Measurements from ENCODE around the gene ATP1B1. TPM values are rescaled to one million over a fixed set of nuclear protein-coding genes. Genes with fewer than 3 reads are reported as not detected.

The ATP1B1 gene
- total and polyA plus RNA-seq, 2 of the 13 experiments (the other 11 are each of a cell fraction or from before 2014, with no cell fraction given): 134 to 135 TPM

- TF ChIP-seq, protein P1, sequence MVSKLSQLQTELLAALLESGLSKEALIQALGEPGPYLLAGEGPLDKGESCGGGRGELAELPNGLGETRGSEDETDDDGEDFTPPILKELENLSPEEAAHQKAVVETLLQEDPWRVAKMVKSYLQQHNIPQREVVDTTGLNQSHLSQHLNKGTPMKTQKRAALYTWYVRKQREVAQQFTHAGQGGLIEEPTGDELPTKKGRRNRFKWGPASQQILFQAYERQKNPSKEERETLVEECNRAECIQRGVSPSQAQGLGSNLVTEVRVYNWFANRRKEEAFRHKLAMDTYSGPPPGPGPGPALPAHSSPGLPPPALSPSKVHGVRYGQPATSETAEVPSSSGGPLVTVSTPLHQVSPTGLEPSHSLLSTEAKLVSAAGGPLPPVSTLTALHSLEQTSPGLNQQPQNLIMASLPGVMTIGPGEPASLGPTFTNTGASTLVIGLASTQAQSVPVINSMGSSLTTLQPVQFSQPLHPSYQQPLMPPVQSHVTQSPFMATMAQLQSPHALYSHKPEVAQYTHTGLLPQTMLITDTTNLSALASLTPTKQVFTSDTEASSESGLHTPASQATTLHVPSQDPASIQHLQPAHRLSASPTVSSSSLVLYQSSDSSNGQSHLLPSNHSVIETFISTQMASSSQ (IDR thresholded peaks at IDR 0.05; ENCODE audit: low read depth): no peak
- TF ChIP-seq, protein P1 (CRISPR knock-in tag; IDR thresholded peaks at IDR 0.05; ENCODE audit: borderline replicate concordance): peak; percentile 32; the same call in 1 of the 2 replicates
- peak; percentile 59; the same call in 1 of the 2 replicates for TF ChIP-seq FOXA3 (CRISPR knock-in tag; IDR thresholded peaks at IDR 0.05)
- TF ChIP-seq NR2F2 (IDR thresholded peaks at IDR 0.05; ENCODE audit: borderline replicate concordance, low read depth): peak; percentile 62
- TF ChIP-seq DPF2 (CRISPR knock-in tag; IDR thresholded peaks at IDR 0.05; ENCODE audit: borderline replicate concordance, low read depth): peak; percentile 26; the same call in 1 of the 2 replicates
- TF ChIP-seq, protein P2, sequence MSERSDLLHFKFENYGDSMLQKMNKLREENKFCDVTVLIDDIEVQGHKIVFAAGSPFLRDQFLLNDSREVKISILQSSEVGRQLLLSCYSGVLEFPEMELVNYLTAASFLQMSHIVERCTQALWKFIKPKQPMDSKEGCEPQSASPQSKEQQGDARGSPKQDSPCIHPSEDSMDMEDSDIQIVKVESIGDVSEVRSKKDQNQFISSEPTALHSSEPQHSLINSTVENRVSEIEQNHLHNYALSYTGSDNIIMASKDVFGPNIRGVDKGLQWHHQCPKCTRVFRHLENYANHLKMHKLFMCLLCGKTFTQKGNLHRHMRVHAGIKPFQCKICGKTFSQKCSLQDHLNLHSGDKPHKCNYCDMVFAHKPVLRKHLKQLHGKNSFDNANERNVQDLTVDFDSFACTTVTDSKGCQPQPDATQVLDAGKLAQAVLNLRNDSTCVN (CRISPR knock-in tag; IDR thresholded peaks at IDR 0.05; ENCODE audit: borderline replicate concordance): peak; percentile 90; the same call in 1 of the 2 replicates
- no peak for TF ChIP-seq KDM2A (CRISPR knock-in tag; IDR thresholded peaks at IDR 0.05; ENCODE audit: borderline replicate concordance, low read depth)
- TF ChIP-seq ELF1 (CRISPR knock-in tag; IDR thresholded peaks at IDR 0.05): peak; percentile 57
- TF ChIP-seq MEF2D (CRISPR knock-in tag; IDR thresholded peaks at IDR 0.05): 0 out of 2 replicates have a peak, but pooled peaks have one; percentile 47
- no peak for TF ChIP-seq FUBP1 (CRISPR knock-in tag; IDR thresholded peaks at IDR 0.05; ENCODE audit: borderline replicate concordance)
- TF ChIP-seq TFAP4 (IDR thresholded peaks at IDR 0.05; ENCODE audit: borderline replicate concordance, low read depth): peak; percentile 72; the same call in 1 of the 2 replicates
- peak; percentile 61 for TF ChIP-seq PHF21A (CRISPR knock-in tag; IDR thresholded peaks at IDR 0.05)
- no peak for TF ChIP-seq SOX13 (IDR thresholded peaks at IDR 0.05)
- peak in 1 of 2 experiments; percentile 60; a peak in 2 of 4 replicates for TF ChIP-seq SOX13 (CRISPR knock-in tag; conservative IDR thresholded peaks at IDR 0.05 in 1 of 2, IDR thresholded peaks at IDR 0.05 in 1 of 2)
- TF ChIP-seq POGZ (CRISPR knock-in tag; IDR thresholded peaks at IDR 0.05): peak; percentile 59; the same call in 1 of the 2 replicates
- no peak for TF ChIP-seq LCORL (IDR thresholded peaks at IDR 0.05)
- TF ChIP-seq LCORL (CRISPR knock-in tag; IDR thresholded peaks at IDR 0.05): peak; percentile 37; the same call in 1 of the 2 replicates
- TF ChIP-seq, protein P3, sequence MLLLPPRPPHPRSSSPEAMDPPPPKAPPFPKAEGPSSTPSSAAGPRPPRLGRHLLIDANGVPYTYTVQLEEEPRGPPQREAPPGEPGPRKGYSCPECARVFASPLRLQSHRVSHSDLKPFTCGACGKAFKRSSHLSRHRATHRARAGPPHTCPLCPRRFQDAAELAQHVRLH (CRISPR knock-in tag; IDR thresholded peaks at IDR 0.05; ENCODE audit: borderline replicate concordance, low read depth): no peak
Measured at GRCh38 chr1:169060043-169060722, 46.3 kb upstream of the ATP1B1 start (continued).
